Upper lobe of left lung (tissue), 6 donors: ENCODE results near the gene TAOK1. TPM values are rescaled to one million over a fixed set of nuclear protein-coding genes. Genes with fewer than 3 reads are reported as not detected.

ENCODE experiments used
- ATAC-seq, 2 donors: fragments of 200-7000 bp; cut with Tn5 transposase; one replicate each; pipeline ENCODE4 v1.9.1; 2022; ENCODE audit warnings: mild to moderate bottlenecking in 2 of 2, moderate library complexity in 2 of 2; ENCODE audit not compliant: low FRiP score in 2 of 2
- DNase-seq, 2 donors: peaks; one replicate each; pipeline ENCODE4 v3.0.0-alpha.2; 2019 to 2020
- H3K27ac ChIP-seq, 4 donors: fragments of 200-600 bp; sonication (generic); one replicate each; pipeline ENCODE4 v1.5.1; 2016 to 2019
- H3K27me3 ChIP-seq, 4 donors: fragments of 200-600 bp; sonication (generic); one replicate each; pipeline ENCODE4 v1.5.1; 2017 to 2019
- H3K36me3 ChIP-seq, 4 donors: fragments of 200-600 bp; sonication (generic); one replicate each; pipeline ENCODE4 v1.5.1; 2016 to 2019
- H3K4me1 ChIP-seq, 4 donors: fragments of 200-600 bp; sonication (generic); one replicate each; pipeline ENCODE4 v1.5.1; 2018 to 2019
- H3K4me3 ChIP-seq, 4 donors: fragments of 200-600 bp; sonication (generic); one replicate each; pipeline ENCODE4 v1.5.1; 2017 to 2019; ENCODE audit warnings: mild to moderate bottlenecking in 2 of 4, moderate library complexity in 1 of 4
- H3K9me3 ChIP-seq, 4 donors: fragments of 200-600 bp; sonication (generic); one replicate each; pipeline ENCODE4 v1.5.1; 2018 to 2019
- EP300 ChIP-seq, 4 donors: sonication (generic); formaldehyde crosslinking; IDR thresholded peaks; one replicate each; pipeline ENCODE4 v1.5.1; 2017; ENCODE audit warnings: antibody characterized with exemption in 4 of 4, control low read depth in 2 of 4
- POLR2A ChIP-seq, 4 donors: fragments of 450-650 bp; IDR thresholded peaks; one replicate each; pipeline ENCODE4 v1.5.1; 2016 to 2017; ENCODE audit warnings: antibody characterized with exemption in 4 of 4, mild to moderate bottlenecking in 2 of 4
- POLR2AphosphoS5 ChIP-seq, 2 donors: sonication (generic); formaldehyde crosslinking; IDR thresholded peaks; one replicate each; pipeline ENCODE4 v1.5.1; 2017; ENCODE audit warnings: antibody characterized with exemption in 2 of 2
- WGBS, 2 donors: methylation state at CpG; one replicate each; pipeline ENCODE4 v1.1.5; 2017 to 2018; 5-methylcytosine and 5-hydroxymethylcytosine counted together
- total RNA-seq, 6 donors: library from RNA; depleted of rRNA in 4 of 6; stranded (reverse); fragments of >200 nt in 4 of 6; gene quantifications; one replicate each; pipeline versions ENCODE4 v1.1.0 to v1.2.1, GENCODE V29; 2016 to 2021
- TF ChIP-seq, protein P1 (sequence below), 6 experiments: fragments of 450-650 bp in 4 of 6; fragments of 200-600 bp in 2 of 6; sonication (generic) in 2 of 6; IDR thresholded peaks; one replicate each; pipeline ENCODE4 v1.5.1; 2016 to 2019; ENCODE audit warnings: antibody characterized with exemption in 6 of 6
- donor health status: DM: no; HTN: no; CAD: no; lungs with moderate emphysema.
- donor health status: DM: no; HTN: yes; CAD: no; lungs with severe emphysema.

TAOK1 gene
- total RNA-seq, 6 donors from 2014 or later = 43.0 to 100 (median 59.3) TPM

DNA sequence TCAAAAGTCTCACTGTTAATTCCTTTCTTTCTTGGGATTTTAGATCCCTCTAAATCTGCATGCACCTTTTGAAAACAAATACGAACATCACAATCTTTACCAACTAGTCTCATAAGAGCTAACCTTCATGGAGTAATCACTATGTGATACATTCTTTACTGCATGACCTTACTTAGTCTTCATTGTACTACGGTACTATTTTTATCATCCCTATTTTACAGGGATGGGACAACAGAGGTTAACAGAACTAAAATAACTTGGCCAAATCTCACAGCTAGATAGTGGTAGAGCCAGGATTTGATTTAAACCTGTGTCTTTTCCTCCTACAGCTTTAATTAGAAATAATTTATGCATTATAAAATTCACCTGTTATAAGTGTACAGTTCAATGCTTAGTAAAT, 32.9 kb upstream of the TAOK1 start:
- no peak overlapping the region for H3K4me3 ChIP-seq
- WGBS, 2 donors = 91 to 92% methylated on average over 2 of the region's 2 CpGs
- H3K27me3 ChIP-seq = no peaks in the 10 kb centered on the region
- no peaks in the 10 kb centered on the region for H3K36me3 ChIP-seq
- DNase-seq = no peak
- H3K9me3 ChIP-seq = no peaks in the 10 kb centered on the region
- H3K27ac ChIP-seq = no peak overlapping the region
- no peaks in the 10 kb centered on the region for H3K4me1 ChIP-seq
- ATAC-seq = no peak
- TF ChIP-seq, protein P1, sequence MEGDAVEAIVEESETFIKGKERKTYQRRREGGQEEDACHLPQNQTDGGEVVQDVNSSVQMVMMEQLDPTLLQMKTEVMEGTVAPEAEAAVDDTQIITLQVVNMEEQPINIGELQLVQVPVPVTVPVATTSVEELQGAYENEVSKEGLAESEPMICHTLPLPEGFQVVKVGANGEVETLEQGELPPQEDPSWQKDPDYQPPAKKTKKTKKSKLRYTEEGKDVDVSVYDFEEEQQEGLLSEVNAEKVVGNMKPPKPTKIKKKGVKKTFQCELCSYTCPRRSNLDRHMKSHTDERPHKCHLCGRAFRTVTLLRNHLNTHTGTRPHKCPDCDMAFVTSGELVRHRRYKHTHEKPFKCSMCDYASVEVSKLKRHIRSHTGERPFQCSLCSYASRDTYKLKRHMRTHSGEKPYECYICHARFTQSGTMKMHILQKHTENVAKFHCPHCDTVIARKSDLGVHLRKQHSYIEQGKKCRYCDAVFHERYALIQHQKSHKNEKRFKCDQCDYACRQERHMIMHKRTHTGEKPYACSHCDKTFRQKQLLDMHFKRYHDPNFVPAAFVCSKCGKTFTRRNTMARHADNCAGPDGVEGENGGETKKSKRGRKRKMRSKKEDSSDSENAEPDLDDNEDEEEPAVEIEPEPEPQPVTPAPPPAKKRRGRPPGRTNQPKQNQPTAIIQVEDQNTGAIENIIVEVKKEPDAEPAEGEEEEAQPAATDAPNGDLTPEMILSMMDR (IDR thresholded peaks at IDR 0.05) = no peak
- no peak for TF ChIP-seq POLR2AphosphoS5 (IDR thresholded peaks at IDR 0.05)
- no peak for TF ChIP-seq EP300 (IDR thresholded peaks at IDR 0.05)

DNA sequence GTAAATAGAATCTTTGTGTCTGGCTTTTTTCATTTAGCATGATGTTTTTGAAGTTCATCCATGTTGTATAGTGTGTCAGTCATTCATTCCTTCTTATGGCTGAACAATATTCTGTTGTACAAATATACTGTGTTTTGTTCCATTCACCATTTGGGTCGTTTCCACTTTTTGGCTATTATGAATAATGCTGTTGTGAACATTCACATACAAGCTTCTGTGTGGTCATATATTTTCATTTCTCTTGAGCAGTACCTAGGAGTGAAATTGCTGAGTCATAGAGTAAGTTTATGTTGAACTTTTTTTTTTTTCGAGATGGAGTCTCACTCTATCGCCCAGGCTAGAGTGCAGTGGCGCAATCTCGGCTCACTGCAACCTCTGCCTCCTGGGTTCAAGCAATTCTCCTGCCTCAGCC, 32.3 kb upstream of the TAOK1 start:
- Histone ChIP-seq H3K9me3 (no peaks in the 10 kb centered on the region), H3K4me1 (no peaks in the 10 kb centered on the region), H3K27me3 (no peaks in the 10 kb centered on the region), H3K27ac (no peak overlapping the region), H3K36me3 (no peaks in the 10 kb centered on the region), H3K4me3 (no peak overlapping the region)
- 66 to 80% methylated on average over 5 of the region's 5 CpGs for WGBS, 2 donors
- TF ChIP-seq POLR2A (IDR thresholded peaks at IDR 0.05) (no peak), POLR2AphosphoS5 (IDR thresholded peaks at IDR 0.05) (no peak), EP300 (IDR thresholded peaks at IDR 0.05) (no peak)
- TF ChIP-seq, protein P1 (IDR thresholded peaks at IDR 0.05) = no peak
- no peak for DNase-seq
- ATAC-seq = no peak

DNA sequence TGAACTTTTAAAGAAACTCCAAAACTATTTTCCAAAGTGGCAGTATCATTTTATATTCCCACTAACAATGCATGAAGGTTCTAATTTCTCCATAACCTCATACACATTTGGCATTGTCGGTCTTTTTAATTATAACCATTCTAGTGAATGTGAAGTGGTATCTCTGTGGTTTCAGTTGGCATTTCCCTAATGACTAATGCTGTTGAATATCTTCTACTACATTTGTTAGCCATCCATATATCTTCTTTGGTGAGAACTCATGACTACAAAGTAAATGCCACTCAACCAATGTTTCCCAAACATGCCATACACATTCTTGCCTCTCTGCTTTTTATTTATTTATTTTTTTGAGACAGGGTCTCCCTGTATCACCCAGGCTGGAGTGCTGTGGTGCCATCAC, 31.7 kb upstream of the TAOK1 start:
- Histone ChIP-seq H3K27me3 (no peaks in the 10 kb centered on the region), H3K9me3 (no peaks in the 10 kb centered on the region), H3K36me3 (no peaks in the 10 kb centered on the region), H3K4me3 (no peak overlapping the region), H3K27ac (no peak overlapping the region), H3K4me1 (no peaks in the 10 kb centered on the region)
- ATAC-seq (no peak), DNase-seq (no peak)
- TF ChIP-seq, protein P1 (IDR thresholded peaks at IDR 0.05) = no peak
- no peak for TF ChIP-seq POLR2A (IDR thresholded peaks at IDR 0.05)
- TF ChIP-seq EP300 (IDR thresholded peaks at IDR 0.05) = no peak
- TF ChIP-seq POLR2AphosphoS5 (IDR thresholded peaks at IDR 0.05) = no peak
- 85 to 97% methylated on average over 1 of the region's 1 CpG for WGBS, 2 donors

DNA sequence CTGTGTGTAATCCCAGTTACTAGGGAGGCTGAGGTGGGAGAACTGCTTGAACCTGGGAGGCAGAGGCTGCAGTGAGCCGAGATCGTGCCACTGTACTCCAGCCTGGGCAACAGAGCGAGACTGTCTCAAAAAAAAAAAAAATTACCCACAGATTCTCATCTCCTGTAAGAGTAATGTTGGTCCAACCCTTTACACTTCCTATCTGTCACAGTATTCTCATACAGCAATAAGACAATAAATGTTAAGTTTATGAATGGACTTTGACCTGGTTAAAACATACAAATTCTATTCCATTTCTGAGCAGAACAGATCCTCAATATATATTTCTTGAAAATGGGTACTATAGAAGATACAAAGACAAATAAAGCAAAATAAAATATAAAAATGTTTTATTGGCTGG, 30.4 kb upstream of the TAOK1 start:
- Histone ChIP-seq H3K4me1 (no peaks in the 10 kb centered on the region), H3K27ac (no peak overlapping the region), H3K4me3 (no peak overlapping the region), H3K36me3 (no peaks in the 10 kb centered on the region), H3K9me3 (no peaks in the 10 kb centered on the region), H3K27me3 (no peaks in the 10 kb centered on the region)
- DNase-seq (no peak), ATAC-seq (no peak)
- WGBS, 2 donors = 91 to 95% methylated on average over 3 of the region's 3 CpGs
- TF ChIP-seq POLR2A (IDR thresholded peaks at IDR 0.05) = no peak
- TF ChIP-seq, protein P1 (IDR thresholded peaks at IDR 0.05) = no peak
- no peak for TF ChIP-seq POLR2AphosphoS5 (IDR thresholded peaks at IDR 0.05)
- TF ChIP-seq EP300 (IDR thresholded peaks at IDR 0.05) = no peak

DNA sequence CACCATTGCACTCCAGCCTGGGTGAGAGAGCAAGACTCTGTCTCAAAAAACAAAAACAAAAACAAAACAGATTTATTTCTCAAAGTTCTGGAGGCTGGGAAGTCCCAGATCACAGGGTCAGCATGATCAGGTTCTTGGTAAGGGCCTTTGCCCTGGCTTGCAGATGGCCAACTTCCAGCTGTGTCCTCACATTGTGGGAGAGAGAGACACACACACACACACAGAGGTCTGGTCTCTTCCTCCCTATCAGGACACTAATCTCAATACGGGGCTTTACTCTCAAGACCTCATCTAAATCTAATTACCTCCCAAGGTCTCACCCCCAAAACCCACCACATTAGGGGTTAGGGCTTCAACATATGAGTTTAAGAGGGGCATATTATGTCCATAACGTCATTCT, 26.4 kb upstream of the TAOK1 start:
- 80% methylated on average over 2 of the region's 2 CpGs for WGBS, 2 donors
- no peaks in the 10 kb centered on the region for H3K4me1 ChIP-seq
- DNase-seq (no peak), ATAC-seq (no peak)
- H3K36me3 ChIP-seq = no peaks in the 10 kb centered on the region
- H3K27ac ChIP-seq = no peak overlapping the region
- H3K4me3 ChIP-seq = no peak overlapping the region
- no peaks in the 10 kb centered on the region for H3K27me3 ChIP-seq
- H3K9me3 ChIP-seq = no peaks in the 10 kb centered on the region
- TF ChIP-seq EP300 (IDR thresholded peaks at IDR 0.05) (no peak), POLR2A (IDR thresholded peaks at IDR 0.05) (no peak), POLR2AphosphoS5 (IDR thresholded peaks at IDR 0.05) (no peak)
- TF ChIP-seq, protein P1 (IDR thresholded peaks at IDR 0.05) = no peak
